ENCODE results near the gene RAB21.
A peak's percentile ranks its signal among the peaks of the same experiment; 100 is the strongest.

RAB21 gene, protein sequence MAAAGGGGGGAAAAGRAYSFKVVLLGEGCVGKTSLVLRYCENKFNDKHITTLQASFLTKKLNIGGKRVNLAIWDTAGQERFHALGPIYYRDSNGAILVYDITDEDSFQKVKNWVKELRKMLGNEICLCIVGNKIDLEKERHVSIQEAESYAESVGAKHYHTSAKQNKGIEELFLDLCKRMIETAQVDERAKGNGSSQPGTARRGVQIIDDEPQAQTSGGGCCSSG

DNA sequence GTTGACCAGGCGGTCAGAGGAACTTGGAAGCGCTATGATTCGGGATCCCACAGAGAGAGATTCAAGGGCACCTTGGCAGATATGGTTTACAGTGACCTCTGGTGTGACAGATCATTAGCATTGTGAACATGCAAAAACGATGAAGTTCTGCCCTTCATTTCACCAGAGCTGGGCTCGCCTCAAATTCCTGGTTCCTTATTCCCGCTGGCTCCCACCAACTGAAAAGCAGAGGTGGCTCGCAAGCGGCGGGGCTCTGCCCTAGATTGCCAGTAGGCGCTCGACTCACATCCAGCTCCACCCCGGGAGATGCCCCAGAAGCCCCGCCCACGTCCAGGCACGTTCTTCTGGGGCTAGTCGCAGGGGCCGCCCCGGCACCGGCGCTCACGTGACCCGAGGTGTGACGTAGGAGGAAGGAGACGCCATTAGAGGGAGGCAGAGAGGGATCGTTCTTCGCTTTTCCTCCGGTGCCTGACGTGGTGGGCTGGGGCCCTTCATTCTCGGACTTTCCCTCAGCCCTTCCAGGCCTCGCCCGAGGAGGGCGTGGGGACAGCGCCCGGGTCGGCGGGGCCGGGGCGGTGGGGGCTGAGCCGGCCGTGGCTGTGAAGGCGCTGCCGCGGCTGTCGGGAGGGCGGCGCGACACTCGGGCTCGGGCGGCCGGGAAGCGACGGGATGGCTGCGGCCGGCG, at the start of gene RAB21:
RAB21 (plus strand) TSS at position 403 of the 685 bp plus-strand sequence; CDS start at position 670, 267 bp downstream.
- DNase-seq (ENCODE audit: low spot score), result peak; percentile 99

GRCh38 chr12:71704920-71705319, 49.7 kb upstream of the RAB21 start:
- DNase-seq (ENCODE audit: low spot score), result no peak

GRCh38 chr12:71708658-71709057, 46.0 kb upstream of the RAB21 start:
- no peak for DNase-seq (ENCODE audit: low spot score)

- no peak for DNase-seq (ENCODE audit: low spot score)
Observed at GRCh38 chr12:71710276-71711125, 44.2 kb upstream of the RAB21 start.

- DNase-seq (ENCODE audit: low spot score), result no peak
Observed at GRCh38 chr12:71718611-71719010, 36.1 kb upstream of the RAB21 start.

GRCh38 chr12:71719647-71720370, 34.9 kb upstream of the RAB21 start:
- DNase-seq (ENCODE audit: low spot score), result no peak

DNA sequence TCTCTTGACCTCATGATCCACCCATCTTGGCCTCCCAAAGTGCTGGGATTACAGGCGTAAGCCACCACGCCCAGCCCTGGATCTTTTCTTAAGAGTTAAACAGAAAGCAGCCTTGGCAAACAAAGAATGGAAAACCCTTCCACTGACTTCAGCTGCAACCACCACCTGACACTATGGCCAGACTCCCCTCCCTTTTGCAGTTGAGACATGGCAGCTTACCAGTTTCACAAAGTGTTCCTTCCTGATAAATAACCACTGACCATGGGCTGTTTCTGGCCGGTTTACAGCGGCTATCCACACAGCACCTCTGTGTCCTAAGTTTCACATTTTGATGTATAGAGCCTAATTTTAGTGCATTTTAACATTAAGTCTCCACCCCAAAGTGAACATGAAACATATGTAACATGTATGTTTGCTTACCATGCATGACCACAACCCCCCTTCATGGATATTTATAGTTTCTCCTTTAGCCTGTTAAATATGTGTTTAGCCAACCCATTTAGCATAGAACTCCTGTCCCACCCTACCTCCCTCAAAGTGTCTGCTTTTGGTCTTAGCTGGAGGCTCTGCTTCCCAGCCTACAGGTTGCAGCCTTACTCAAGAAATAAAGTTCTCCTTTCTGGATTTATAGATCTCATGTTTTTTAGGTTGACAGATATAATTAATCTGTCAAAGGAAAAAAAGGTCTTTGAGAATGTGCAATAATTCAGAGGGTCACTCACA, 32.7 kb upstream of the RAB21 start:
- no peak for DNase-seq (ENCODE audit: low spot score)

DNA sequence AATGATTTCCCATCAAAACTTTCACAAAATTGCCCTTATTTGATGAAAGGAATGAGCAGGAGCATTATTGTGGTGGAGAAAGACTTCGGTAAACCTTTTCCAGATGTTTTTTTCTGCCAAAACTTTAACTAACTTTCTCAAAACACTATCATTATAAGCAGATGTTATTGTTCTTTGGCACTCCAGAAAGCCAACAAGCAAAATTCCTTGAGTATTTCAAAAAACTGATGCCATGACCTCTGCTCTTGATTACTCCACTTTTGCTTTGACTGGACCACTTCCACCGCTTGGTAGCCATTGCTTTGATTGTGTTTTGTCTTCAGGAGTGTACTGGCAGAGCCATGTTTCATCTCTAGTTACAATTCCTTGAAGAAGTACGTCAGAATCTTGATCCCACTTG, 29.7 kb upstream of the RAB21 start:
- no peak for DNase-seq (ENCODE audit: low spot score)

DNA sequence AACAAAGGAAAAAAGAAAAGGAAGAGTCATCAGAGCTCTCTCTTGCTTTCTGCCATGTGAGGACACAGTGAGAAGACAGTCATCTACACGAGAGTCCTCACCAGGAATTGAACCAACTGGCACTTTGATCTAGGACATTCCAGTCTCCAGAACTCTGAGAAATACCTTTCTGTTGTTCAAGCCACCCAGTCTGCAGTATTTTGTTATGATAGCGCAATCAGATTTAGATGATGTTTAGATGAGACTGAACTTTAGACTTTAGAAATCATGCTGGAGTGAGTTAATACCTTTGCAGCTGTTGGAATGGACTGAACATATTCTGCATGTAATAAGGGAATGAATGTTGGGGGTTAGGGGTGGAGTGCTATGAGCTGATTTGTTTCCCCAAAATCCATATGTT, 28.1 kb upstream of the RAB21 start:
- DNase-seq (ENCODE audit: low spot score), result no peak

- no peak for DNase-seq (ENCODE audit: low spot score)
Observed at GRCh38 chr12:71727958-71728357, 26.7 kb upstream of the RAB21 start.

DNA sequence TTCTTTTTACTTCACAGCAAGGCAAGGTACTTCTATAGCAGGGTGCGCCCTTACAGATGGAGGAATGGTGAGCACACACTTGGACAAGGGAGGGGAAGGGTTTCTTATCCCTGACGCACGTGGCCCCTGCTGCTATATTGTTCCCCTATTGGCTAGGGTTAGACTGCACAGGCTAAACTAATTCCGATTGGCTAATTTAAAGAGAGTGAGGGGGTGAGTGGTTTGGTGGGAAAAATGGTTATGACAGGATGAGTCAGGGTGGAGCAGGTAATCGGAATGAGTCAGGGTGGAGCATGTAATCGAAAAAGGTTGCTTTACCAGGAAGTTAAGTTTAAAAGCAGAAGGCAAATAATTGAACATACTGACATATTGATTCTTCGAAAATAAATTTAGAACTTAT, 23.7 kb upstream of the RAB21 start:
- no peak for DNase-seq (ENCODE audit: low spot score)

DNA sequence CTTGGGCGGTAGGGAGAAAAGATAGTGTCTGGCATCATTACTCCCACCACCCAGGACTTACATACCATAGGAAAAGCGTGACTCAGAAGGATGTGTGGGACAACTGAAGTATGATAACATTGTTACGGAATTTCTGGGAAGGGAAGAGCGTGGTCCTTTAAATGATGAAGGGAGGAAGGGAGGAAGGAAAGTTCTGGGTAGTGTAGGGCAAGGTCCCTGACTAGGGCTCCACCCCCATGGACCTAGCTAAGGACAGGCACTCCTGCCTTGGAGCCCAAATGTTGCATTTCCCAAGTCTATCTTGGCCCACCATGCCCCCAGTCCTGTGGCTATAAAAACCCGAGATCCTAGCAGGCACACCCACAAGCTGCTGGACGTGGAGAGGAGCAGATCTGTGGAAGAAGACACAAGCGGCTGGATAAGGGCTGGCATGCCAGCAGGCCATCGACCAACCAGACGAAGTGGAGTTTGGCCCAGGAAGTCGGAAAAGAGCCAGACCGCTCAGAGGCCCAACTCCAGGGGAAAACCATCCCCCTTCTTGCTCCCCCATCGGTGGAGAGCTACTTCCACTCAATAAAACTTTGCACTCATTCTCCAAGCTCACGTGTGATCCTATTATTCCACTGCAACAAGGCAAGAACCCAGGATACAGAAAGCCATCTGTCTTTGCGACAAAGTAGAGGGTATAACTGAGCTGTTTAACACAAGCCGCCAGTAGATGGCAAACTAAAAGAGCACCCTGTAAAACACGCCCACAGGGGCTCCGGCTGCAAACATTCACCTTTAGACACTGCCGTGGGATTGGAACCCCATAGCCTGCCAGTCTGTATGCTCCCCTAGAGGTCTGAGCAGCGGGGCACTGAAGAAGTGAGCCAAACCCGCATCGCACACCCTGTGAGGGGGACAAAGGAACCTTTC, 23.0 kb upstream of the RAB21 start:
- DNase-seq (ENCODE audit: low spot score), result no peak

DNA sequence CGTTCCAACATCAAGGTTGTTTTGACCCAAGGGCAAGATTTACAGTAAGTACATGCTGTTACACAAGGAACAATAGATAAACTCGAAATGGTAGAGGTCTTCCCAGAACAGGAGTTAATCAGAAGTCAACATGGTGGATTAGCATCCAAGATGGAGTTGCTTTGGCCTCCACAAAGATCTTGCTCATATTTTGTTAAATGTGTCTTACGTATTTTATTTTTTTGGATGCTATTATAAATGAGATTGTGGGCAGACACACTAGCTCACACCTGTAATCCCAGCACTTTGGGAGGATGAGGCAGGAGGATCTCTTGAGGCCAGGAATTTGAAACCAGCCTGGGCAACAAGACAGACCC, 22.3 kb upstream of the RAB21 start:
- no peak for DNase-seq (ENCODE audit: low spot score)

GRCh38 chr12:71737197-71737596, 17.5 kb upstream of the RAB21 start:
- no peak for DNase-seq (ENCODE audit: low spot score)

DNA sequence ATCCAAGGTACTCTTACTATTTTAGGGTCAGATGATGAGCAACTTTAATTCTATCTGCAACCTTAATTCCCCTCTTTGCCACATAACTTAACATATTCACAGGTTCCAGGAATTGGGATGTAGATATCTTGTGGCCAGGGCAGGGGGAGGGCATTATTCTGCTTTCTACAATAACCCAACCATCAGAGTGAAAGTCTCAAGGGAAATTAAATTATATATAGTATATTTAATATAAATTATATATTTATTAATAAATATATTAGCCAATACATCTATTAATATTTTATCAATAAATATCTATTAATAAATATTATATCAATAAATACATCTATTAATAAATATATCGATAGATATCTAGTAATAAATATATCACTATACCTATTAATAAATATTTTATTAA, 11.7 kb upstream of the RAB21 start:
- no peak for DNase-seq (ENCODE audit: low spot score)

DNA sequence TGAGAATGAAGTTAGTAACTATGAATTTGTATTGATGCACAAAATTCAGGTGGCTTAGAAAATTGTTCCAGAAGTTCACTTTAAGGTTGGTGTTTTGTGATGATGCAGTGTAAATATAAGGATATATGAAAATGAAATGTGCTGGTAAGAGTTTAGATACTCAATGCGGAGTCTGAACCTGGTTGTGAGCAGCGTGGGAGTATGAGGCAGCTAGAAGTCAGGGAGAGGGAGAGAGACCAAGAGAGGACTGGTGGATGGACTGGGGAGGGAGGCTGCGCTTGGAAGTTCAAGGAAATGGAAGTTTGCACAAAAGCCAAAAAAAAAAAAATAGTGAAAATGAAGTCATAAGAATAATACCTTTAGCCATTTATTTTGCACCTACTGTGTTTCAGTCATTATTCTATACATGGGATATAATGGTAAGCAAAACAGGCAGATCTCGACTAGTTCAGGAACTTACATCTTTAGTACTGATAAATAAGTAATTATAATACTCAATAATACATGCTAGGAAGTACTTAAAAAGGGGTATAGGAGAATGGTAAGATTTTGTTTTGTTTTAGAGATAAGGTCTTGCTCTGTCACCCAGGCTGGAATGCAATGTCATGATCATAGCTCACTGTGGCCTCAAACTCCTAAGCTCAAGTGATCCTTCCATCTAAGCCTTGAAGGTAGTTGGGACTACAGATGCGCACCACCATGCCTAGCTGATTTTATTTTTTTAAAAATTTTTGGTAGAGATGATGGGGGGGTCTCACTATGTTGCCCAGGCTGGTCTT, 10.0 kb upstream of the RAB21 start:
- DNase-seq (ENCODE audit: low spot score), result no peak

- DNase-seq (ENCODE audit: low spot score), result peak; percentile 77
Observed at GRCh38 chr12:71746974-71747611, 7.6 kb upstream of the RAB21 start.

GRCh38 chr12:71748081-71748850, 6.4 kb upstream of the RAB21 start:
- no peak for DNase-seq (ENCODE audit: low spot score)

GRCh38 chr12:71749666-71750065, 5.0 kb upstream of the RAB21 start:
- no peak for DNase-seq (ENCODE audit: low spot score)
